Measurements from ENCODE around the gene MTCL1.

MTCL1 gene

GRCh38 chr18:8812631-8813030 is 107.3 kb downstream of the MTCL1 start:
- no peak for DNase-seq (ENCODE audit: low read depth)

GRCh38 chr18:8813611-8814010 is 108.3 kb downstream of the MTCL1 start:
- DNase-seq (ENCODE audit: low read depth), result no peak

GRCh38 chr18:8814206-8814605 is 108.8 kb downstream of the MTCL1 start:
- DNase-seq (ENCODE audit: low read depth), result no peak

GRCh38 chr18:8816220-8816619 is 110.9 kb downstream of the MTCL1 start:
- DNase-seq (ENCODE audit: low read depth), result no peak

- no peak for DNase-seq (ENCODE audit: low read depth)
Measured at GRCh38 chr18:8816816-8817215, 111.5 kb downstream of the MTCL1 start.

- no peak for DNase-seq (ENCODE audit: low read depth)
Measured at GRCh38 chr18:8818982-8819381, 113.6 kb downstream of the MTCL1 start.

GRCh38 chr18:8820396-8821082 is 115.2 kb downstream of the MTCL1 start:
- no peak for DNase-seq (ENCODE audit: low read depth)

- DNase-seq (ENCODE audit: low read depth), result no peak
Measured at GRCh38 chr18:8821083-8821465, 115.7 kb downstream of the MTCL1 start.

GRCh38 chr18:8821531-8821930 is 116.2 kb downstream of the MTCL1 start:
- DNase-seq (ENCODE audit: low read depth), result no peak

GRCh38 chr18:8822643-8823042 is 117.3 kb downstream of the MTCL1 start:
- DNase-seq (ENCODE audit: low read depth), result no peak

- no peak for DNase-seq (ENCODE audit: low read depth)
Measured at GRCh38 chr18:8823530-8823929, 118.2 kb downstream of the MTCL1 start.

- DNase-seq (ENCODE audit: low read depth), result no peak
Measured at GRCh38 chr18:8824846-8825245, 119.5 kb downstream of the MTCL1 start.

GRCh38 chr18:8825273-8825672 is 119.9 kb downstream of the MTCL1 start:
- DNase-seq (ENCODE audit: low read depth), result no peak

- no peak for DNase-seq (ENCODE audit: low read depth)
Measured at GRCh38 chr18:8825729-8826375, 120.5 kb downstream of the MTCL1 start.

GRCh38 chr18:8826514-8826913 is 121.2 kb downstream of the MTCL1 start:
- no peak for DNase-seq (ENCODE audit: low read depth)

GRCh38 chr18:8826971-8827370 is 121.6 kb downstream of the MTCL1 start:
- no peak for DNase-seq (ENCODE audit: low read depth)

GRCh38 chr18:8828300-8828699 is 122.9 kb downstream of the MTCL1 start:
- no peak for DNase-seq (ENCODE audit: low read depth)

GRCh38 chr18:8828798-8829197 is 123.4 kb downstream of the MTCL1 start:
- DNase-seq (ENCODE audit: low read depth), result no peak

GRCh38 chr18:8830067-8831060 is 125.0 kb downstream of the MTCL1 start:
- DNase-seq (ENCODE audit: low read depth), result no peak

- no peak for DNase-seq (ENCODE audit: low read depth)
Measured at GRCh38 chr18:8831112-8831511, 125.8 kb downstream of the MTCL1 start.

GRCh38 chr18:8831531-8831930 is 126.2 kb downstream of the MTCL1 start:
- no peak for DNase-seq (ENCODE audit: low read depth)

- DNase-seq (ENCODE audit: low read depth), result no peak
Measured at GRCh38 chr18:8833480-8833879, 128.1 kb downstream of the MTCL1 start.

GRCh38 chr18:8834881-8835280 is 129.5 kb downstream of the MTCL1 start:
- no peak for DNase-seq (ENCODE audit: low read depth)

Measured in activated T-cell treated with anti-CD3 and anti-CD28 coated beads for 48 hours (primary cell).